ENCODE results near the gene SEC61B. TPM values are rescaled to one million over a fixed set of nuclear protein-coding genes. Genes with fewer than 3 reads are reported as not detected.
A peak's percentile ranks its signal among the peaks of the same experiment; 100 is the strongest.

Gene SEC61B
- total and polyA plus RNA-seq, 10 of the 15 experiments (the other 5 are each of a cell fraction or from before 2014, with no cell fraction given) = 108 to 747 (median 301) TPM

- Histone ChIP-seq H3K4me1 (ENCODE audit: control insufficient read depth, insufficient read depth, low read length) (peaks cover 40% of the 10 kb centered on the region), H3K9ac (ENCODE audit: control insufficient read depth, insufficient read depth, low read length) (no peak overlapping the region), H3K4me3 (no peak overlapping the region), H3K79me2 (ENCODE audit: control insufficient read depth, insufficient read depth, low read length) (no peaks in the 10 kb centered on the region), H3K9me3 (replicated peaks; ENCODE audit: control insufficient read depth, insufficient read depth, low read length) (no peaks in the 10 kb centered on the region), H4K20me1 (ENCODE audit: control insufficient read depth, insufficient read depth) (no peaks in the 10 kb centered on the region), H3K27me3 (replicated peaks in 1 of 2; ENCODE audit: control insufficient read depth in 2 of 2, insufficient read depth in 2 of 2, low read length in 1 of 2) (no peaks in the 10 kb centered on the region), H2AFZ (ENCODE audit: control insufficient read depth, low read depth, low read length) (no peak overlapping the region), H3K4me2 (ENCODE audit: control insufficient read depth, insufficient read depth) (0 out of 2 replicates have a peak overlapping the region, but pooled peaks have one; percentile 83), H3K36me3 (ENCODE audit: control insufficient read depth in 2 of 2, insufficient read depth in 2 of 2, low read length in 1 of 2) (no peaks in the 10 kb centered on the region), H3K27ac (ENCODE audit: control insufficient read depth, insufficient read depth) (no peak overlapping the region)
- ChIA-PET CTCF (interaction anchor here (0.6 to 6.0 kb wide), 38 partner anchors 8 to 957 kb away, joined by 3 to 160 read pairs (median 4); no protein-coding TSS in a partner anchor), POLR2A (interaction anchor here (0.6 to 1.9 kb wide), 6 partner anchors 10 to 83 kb away, joined by 3 to 9 read pairs (median 4); no protein-coding TSS in a partner anchor), SMC1A (ENCODE audit: uncharacterized antibody, unreplicated experiment) (interaction anchor here (0.6 to 5.7 kb wide), 39 partner anchors 8 to 756 kb away, joined by 3 to 96 read pairs (median 4); partner anchors contain the start of genes NR4A3 and SEC61B), RAD21 (ENCODE audit: unreplicated experiment) (interaction anchor here (0.6 to 4.4 kb wide), 21 partner anchors 10 to 944 kb away, joined by 3 to 98 read pairs (median 3); no protein-coding TSS in a partner anchor)
- no TSS peak for BruUV-seq (replicated peaks)
- FAIRE-seq (no peak), DNase-seq (ENCODE audit: low read depth, low spot score) (no peak), ATAC-seq (no peak)
- no peak for TF ChIP-seq CHD4 (IDR thresholded peaks at IDR 0.05)
- no peak for TF ChIP-seq NBN (IDR thresholded peaks at IDR 0.05)
- TF ChIP-seq RCOR1 (conservative IDR thresholded peaks at IDR 0.05; ENCODE audit: low read depth, low read length) = no peak
- no peak for TF ChIP-seq SMARCA5 (IDR thresholded peaks at IDR 0.05)
- no peak for TF ChIP-seq POU2F2 (IDR thresholded peaks at IDR 0.05; ENCODE audit: borderline replicate concordance, low read depth, low read length)
- TF ChIP-seq E4F1 (IDR thresholded peaks at IDR 0.05; ENCODE audit: borderline replicate concordance, partially characterized antibody) = no peak
- TF ChIP-seq NR2C1 (IDR thresholded peaks at IDR 0.05) = no peak
- no peak for TF ChIP-seq GATAD2B (conservative IDR thresholded peaks at IDR 0.05; ENCODE audit: low read depth)
- TF ChIP-seq ZBTB40 (IDR thresholded peaks at IDR 0.05; ENCODE audit: borderline replicate concordance) = no peak
- TF ChIP-seq ZNF384 (IDR thresholded peaks at IDR 0.05; ENCODE audit: borderline replicate concordance, low read depth, low read length) = no peak
- no peak for TF ChIP-seq ZSCAN29 (IDR thresholded peaks at IDR 0.05)
- TF ChIP-seq SP1 (IDR thresholded peaks at IDR 0.05; ENCODE audit: low read depth, low read length) = no peak
- no peak for TF ChIP-seq CREM (IDR thresholded peaks at IDR 0.05; ENCODE audit: low read depth)
- no peak for TF ChIP-seq ESRRA (IDR thresholded peaks at IDR 0.05; ENCODE audit: low read length)
- no peak for TF ChIP-seq ZZZ3 (IDR thresholded peaks at IDR 0.05; ENCODE audit: control insufficient read depth, insufficient read length, low read depth)
- TF ChIP-seq CREB1 (IDR thresholded peaks at IDR 0.05; ENCODE audit: low read depth) = no peak
- TF ChIP-seq HDAC6 (IDR thresholded peaks at IDR 0.05; ENCODE audit: unreplicated experiment) = no peak
- 50% methylated on average over 2 of the region's 2 CpGs for WGBS (ENCODE audit: insufficient coverage, insufficient replicate concordance, low lambda C conversion rate, missing lambda C conversion rate)
- in situ Hi-C loops (cut with MboI) = no loop called here
- intact Hi-C loops (cut with micrococcal nuclease; ENCODE audit: unreplicated experiment) = loop anchor here (1.0 to 5.0 kb wide), 5 partner anchors 43 to 745 kb away; partner anchors contain the start of genes NR4A3 and SEC61B
These were observed 43.6 kb downstream of the SEC61B start for GRCh38 chr9:99265691-99266090.

Data from GM12878 (cell line).